ENCODE data around the gene ITPR2. TPM values are rescaled to one million over a fixed set of nuclear protein-coding genes. Genes with fewer than 3 reads are reported as not detected.

The ITPR2 gene
- total RNA-seq, 1 experiment from 2014 or later = 9.4 TPM

DNA sequence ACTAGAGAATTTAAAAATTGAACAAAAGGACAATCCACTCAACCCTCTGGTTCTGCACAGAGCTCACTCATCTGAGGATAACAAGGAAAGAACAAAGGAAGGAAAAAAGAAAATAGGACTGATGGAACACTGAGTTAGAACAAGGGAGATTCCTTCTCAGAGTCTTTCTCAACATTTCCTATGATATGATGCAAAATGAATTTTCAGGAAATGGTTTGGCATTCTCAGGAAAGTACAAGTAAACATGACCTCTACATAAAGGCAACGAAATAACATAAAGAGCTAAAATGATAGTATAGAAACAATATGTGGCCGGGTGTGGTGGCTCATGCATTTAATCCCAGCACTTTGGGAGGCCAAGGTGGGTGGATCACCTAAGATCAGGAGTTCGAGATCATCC, 135.8 kb downstream of the ITPR2 start:
- Histone ChIP-seq H3K36me3 (replicated peaks; ENCODE audit: control insufficient read depth, insufficient read depth, low read length) (peaks cover 1% of the 10 kb centered on the region; the same call in 1 of the 2 replicates), H3K27me3 (ENCODE audit: control insufficient read depth, insufficient read depth, low read length) (no peaks in the 10 kb centered on the region), H3K4me3 (ENCODE audit: insufficient read depth, low read depth, low read length) (no peak overlapping the region)
- DNase-seq = no peak

- no peaks in the 10 kb centered on the region for H3K27me3 ChIP-seq (ENCODE audit: control insufficient read depth, insufficient read depth, low read length)
- no peak for DNase-seq
Observed at GRCh38 chr12:26696613-26697092, 136.3 kb downstream of the ITPR2 start.

DNA sequence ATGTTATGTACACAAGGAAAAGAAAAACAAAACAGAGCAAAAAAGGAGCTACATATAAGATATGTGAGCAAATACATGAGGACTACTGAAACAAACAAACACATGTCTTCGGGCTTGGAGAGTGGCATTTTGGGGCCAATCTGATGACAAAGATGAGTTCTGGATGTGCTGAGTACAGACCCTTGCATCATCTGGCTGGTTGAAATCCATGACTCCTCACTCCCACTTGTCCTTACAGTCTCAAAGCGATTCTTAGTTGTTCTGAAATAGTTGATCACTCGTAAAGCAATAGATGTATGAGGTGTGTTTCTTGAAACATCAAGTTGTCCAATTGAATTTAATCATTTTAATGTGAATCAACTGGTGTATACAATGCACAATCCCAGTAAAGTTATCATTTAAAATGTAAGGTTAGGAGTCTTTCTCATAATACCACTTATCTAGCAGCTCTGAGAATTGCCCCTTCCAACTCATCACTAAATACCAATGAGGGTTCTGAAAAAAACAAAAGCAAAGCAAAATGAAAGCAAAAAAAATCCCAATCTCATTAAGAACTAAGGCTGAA, 136.9 kb downstream of the ITPR2 start:
- no peak for DNase-seq
- Histone ChIP-seq H3K27me3 (ENCODE audit: control insufficient read depth, insufficient read depth, low read length) (no peaks in the 10 kb centered on the region), H3K4me3 (ENCODE audit: insufficient read depth, low read depth, low read length) (no peak overlapping the region), H3K36me3 (replicated peaks; ENCODE audit: control insufficient read depth, insufficient read depth, low read length) (peaks cover 1% of the 10 kb centered on the region; the same call in 1 of the 2 replicates)

More at GRCh38 chr12:26696613-26697092, 136.3 kb downstream of the ITPR2 start:
- peaks cover 1% of the 10 kb centered on the region; the same call in 1 of the 2 replicates for H3K36me3 ChIP-seq (replicated peaks; ENCODE audit: control insufficient read depth, insufficient read depth, low read length)
- H3K4me3 ChIP-seq (ENCODE audit: insufficient read depth, low read depth, low read length) = no peak overlapping the region

GRCh38 chr12:26694402-26694801, 138.6 kb downstream of the ITPR2 start:
- Histone ChIP-seq H3K36me3 (replicated peaks; ENCODE audit: control insufficient read depth, insufficient read depth, low read length) (peaks cover 1% of the 10 kb centered on the region; the same call in 1 of the 2 replicates), H3K4me3 (ENCODE audit: insufficient read depth, low read depth, low read length) (no peak overlapping the region), H3K27me3 (ENCODE audit: control insufficient read depth, insufficient read depth, low read length) (no peaks in the 10 kb centered on the region)
- no peak for DNase-seq

DNA sequence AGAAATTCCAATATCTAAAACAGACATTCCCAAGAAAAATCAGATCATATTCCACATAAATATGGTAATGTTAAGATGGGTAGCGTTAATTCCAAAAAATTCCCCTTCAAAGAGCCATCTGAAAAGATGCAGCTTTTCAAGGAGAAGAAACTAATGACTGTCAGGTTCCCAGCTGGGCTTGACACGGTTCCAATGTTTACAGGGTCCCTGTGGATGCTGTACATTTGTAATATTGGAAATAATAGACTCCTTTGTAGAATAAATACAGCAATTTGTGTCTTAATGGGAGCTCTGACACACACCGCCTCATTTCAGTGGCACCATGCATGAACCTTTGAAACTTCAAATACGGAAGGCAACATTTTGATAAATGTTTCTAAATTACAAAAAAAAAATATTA, 140.6 kb downstream of the ITPR2 start:
- no peaks in the 10 kb centered on the region for H3K27me3 ChIP-seq (ENCODE audit: control insufficient read depth, insufficient read depth, low read length)
- no peaks in the 10 kb centered on the region for H3K36me3 ChIP-seq (replicated peaks; ENCODE audit: control insufficient read depth, insufficient read depth, low read length)
- H3K4me3 ChIP-seq (ENCODE audit: insufficient read depth, low read depth, low read length) = no peak overlapping the region
- no peak for DNase-seq

GRCh38 chr12:26691234-26691970, 141.6 kb downstream of the ITPR2 start:
- Histone ChIP-seq H3K4me3 (ENCODE audit: insufficient read depth, low read depth, low read length) (no peak overlapping the region), H3K36me3 (replicated peaks; ENCODE audit: control insufficient read depth, insufficient read depth, low read length) (no peaks in the 10 kb centered on the region), H3K27me3 (ENCODE audit: control insufficient read depth, insufficient read depth, low read length) (no peaks in the 10 kb centered on the region)
- DNase-seq = no peak

DNA sequence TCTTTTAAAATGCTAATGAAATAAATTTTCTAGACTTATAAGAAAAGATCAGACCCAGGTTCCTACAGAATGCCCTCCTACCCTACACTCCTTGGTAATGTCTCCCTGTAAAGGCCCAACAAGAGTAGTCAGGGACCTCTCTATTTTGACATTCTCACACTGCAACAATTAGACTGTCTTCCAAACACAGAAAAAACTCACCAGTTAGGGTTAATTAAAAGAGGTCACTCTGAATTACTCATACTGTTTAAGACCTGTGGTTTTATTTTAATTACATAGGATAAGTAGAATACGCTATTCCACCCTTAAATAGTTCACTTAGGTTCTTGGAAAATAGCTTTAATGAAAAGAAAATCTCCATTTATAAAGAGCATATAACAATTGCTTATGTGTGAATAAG, 142.4 kb downstream of the ITPR2 start:
- Histone ChIP-seq H3K27me3 (ENCODE audit: control insufficient read depth, insufficient read depth, low read length) (no peaks in the 10 kb centered on the region), H3K4me3 (ENCODE audit: insufficient read depth, low read depth, low read length) (no peak overlapping the region), H3K36me3 (replicated peaks; ENCODE audit: control insufficient read depth, insufficient read depth, low read length) (no peaks in the 10 kb centered on the region)
- DNase-seq = no peak

GRCh38 chr12:26689281-26689841, 143.6 kb downstream of the ITPR2 start:
- Histone ChIP-seq H3K4me3 (ENCODE audit: insufficient read depth, low read depth, low read length) (no peak overlapping the region), H3K27me3 (ENCODE audit: control insufficient read depth, insufficient read depth, low read length) (no peaks in the 10 kb centered on the region), H3K36me3 (replicated peaks; ENCODE audit: control insufficient read depth, insufficient read depth, low read length) (peaks cover 4% of the 10 kb centered on the region; the same call in 1 of the 2 replicates)
- DNase-seq = no peak

GRCh38 chr12:26688344-26688904, 144.6 kb downstream of the ITPR2 start:
- no peaks in the 10 kb centered on the region for H3K27me3 ChIP-seq (ENCODE audit: control insufficient read depth, insufficient read depth, low read length)

DNA sequence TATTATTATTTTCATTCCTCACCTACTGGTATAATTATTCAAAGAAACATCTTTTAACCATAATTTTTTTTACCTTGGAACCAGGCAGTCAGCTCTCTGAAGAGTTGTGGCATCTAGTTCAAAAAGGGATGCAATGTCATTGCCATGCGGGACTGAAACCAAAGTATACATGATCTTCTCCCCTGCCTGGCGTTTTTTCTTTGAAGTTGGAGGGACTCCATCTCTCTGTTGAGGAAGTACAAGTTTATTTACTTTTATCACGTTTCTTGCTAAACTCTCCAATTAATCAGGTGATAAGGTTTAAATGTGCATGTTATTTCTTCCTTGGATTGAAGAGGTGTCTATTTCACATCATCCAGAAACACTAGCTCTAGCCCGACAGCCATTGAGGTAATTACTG, 146.6 kb downstream of the ITPR2 start:
- H3K36me3 ChIP-seq (replicated peaks; ENCODE audit: control insufficient read depth, insufficient read depth, low read length) = peaks cover 4% of the 10 kb centered on the region; the same call in 1 of the 2 replicates
- DNase-seq = no peak
- H3K4me3 ChIP-seq (ENCODE audit: insufficient read depth, low read depth, low read length) = no peak overlapping the region

More at GRCh38 chr12:26688344-26688904, 144.6 kb downstream of the ITPR2 start:
- DNase-seq = no peak
- Histone ChIP-seq H3K36me3 (replicated peaks; ENCODE audit: control insufficient read depth, insufficient read depth, low read length) (peaks cover 4% of the 10 kb centered on the region; the same call in 1 of the 2 replicates), H3K4me3 (ENCODE audit: insufficient read depth, low read depth, low read length) (no peak overlapping the region)

DNA sequence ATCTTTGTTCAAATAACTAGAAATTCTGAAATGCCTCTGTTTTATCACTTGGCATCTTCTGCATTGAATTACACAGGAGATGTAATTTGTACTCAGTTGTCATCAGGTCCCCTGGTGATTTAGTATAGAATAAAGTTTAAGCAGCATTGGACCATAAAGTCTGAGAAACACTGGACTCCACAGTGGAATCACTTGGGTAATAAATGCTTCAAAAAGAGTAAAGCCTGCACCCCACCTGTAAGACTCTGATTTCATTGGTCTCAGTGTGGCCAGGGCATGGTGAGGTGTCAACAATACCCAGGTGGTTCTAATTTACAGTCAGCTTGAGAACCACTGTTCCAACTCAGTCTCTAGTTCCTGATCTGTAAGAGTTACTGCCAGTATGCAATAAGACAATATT, 148.9 kb downstream of the ITPR2 start:
- no peaks in the 10 kb centered on the region for H3K27me3 ChIP-seq (ENCODE audit: control insufficient read depth, insufficient read depth, low read length)
- no peak for DNase-seq

More for the DNA sequence above, 146.6 kb downstream of the ITPR2 start:
- H3K27me3 ChIP-seq (ENCODE audit: control insufficient read depth, insufficient read depth, low read length) = no peaks in the 10 kb centered on the region

DNA sequence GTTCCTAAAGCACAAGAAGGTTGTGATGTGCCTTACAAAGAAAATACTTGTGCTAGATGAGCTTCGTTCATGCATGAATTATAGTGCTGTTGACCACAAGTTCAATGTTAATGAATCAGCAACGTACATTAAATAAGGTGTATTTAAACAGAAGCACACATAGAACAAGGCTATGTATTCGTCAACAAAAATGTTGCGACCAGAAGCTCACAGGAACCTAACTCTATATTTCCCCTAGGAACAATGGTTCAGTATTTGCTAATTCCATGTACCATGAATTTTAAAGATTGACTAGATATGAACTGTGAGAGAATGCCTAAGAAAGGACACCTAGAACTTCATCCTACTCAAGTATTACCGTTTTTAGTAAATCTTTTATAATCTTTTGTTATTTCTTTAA, 149.6 kb downstream of the ITPR2 start:
- Histone ChIP-seq H3K4me3 (ENCODE audit: insufficient read depth, low read depth, low read length) (no peak overlapping the region), H3K36me3 (replicated peaks; ENCODE audit: control insufficient read depth, insufficient read depth, low read length) (peaks cover 4% of the 10 kb centered on the region; the same call in 1 of the 2 replicates), H3K27me3 (ENCODE audit: control insufficient read depth, insufficient read depth, low read length) (no peaks in the 10 kb centered on the region)
- DNase-seq = no peak

More for the DNA sequence above, 148.9 kb downstream of the ITPR2 start:
- Histone ChIP-seq H3K36me3 (replicated peaks; ENCODE audit: control insufficient read depth, insufficient read depth, low read length) (peaks cover 4% of the 10 kb centered on the region; the same call in 1 of the 2 replicates), H3K4me3 (ENCODE audit: insufficient read depth, low read depth, low read length) (no peak overlapping the region)

DNA sequence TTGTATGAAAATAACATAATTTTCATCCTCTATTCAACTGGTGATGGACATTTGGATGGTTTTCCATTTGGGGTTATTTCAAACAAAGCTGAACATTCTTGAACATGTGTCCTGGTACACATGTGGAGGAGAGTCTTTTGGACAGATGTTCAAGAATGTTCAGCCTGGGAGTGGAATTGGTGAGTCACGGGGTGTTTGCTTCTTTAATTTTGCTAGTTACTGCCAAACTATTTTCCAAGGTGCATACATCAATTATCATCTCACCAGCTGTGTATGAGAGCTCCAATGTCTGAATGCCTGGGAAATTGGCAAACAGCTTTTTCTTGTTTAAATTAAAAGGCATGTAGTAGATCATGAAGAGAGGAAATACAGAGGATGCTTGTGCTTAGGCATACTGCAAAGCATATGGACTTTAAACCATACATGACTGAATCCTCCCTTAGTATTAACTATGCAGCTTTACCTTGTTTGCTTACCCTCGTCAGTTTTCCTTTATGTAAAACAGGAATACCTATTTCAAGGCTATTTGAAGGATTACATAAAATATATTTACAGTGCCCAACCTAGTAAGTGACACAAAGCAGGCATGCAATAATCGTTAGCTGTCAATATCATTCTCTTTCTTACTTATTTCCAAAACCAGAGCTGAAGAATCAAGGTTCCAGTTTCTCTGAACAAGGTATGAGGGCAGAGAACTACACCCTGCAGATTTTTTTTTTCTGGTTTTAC, 152.1 kb downstream of the ITPR2 start:
- peaks cover 5% of the 10 kb centered on the region; the same call in 1 of the 2 replicates for H3K36me3 ChIP-seq (replicated peaks; ENCODE audit: control insufficient read depth, insufficient read depth, low read length)
- no peak overlapping the region for H3K4me3 ChIP-seq (ENCODE audit: insufficient read depth, low read depth, low read length)
- no peak for DNase-seq
- no peaks in the 10 kb centered on the region for H3K27me3 ChIP-seq (ENCODE audit: control insufficient read depth, insufficient read depth, low read length)

All from H7 (cell line).